ENCODE data around the gene COL4A3.
A peak's percentile ranks its signal among the peaks of the same experiment; 100 is the strongest.

COL4A3 gene

DNA sequence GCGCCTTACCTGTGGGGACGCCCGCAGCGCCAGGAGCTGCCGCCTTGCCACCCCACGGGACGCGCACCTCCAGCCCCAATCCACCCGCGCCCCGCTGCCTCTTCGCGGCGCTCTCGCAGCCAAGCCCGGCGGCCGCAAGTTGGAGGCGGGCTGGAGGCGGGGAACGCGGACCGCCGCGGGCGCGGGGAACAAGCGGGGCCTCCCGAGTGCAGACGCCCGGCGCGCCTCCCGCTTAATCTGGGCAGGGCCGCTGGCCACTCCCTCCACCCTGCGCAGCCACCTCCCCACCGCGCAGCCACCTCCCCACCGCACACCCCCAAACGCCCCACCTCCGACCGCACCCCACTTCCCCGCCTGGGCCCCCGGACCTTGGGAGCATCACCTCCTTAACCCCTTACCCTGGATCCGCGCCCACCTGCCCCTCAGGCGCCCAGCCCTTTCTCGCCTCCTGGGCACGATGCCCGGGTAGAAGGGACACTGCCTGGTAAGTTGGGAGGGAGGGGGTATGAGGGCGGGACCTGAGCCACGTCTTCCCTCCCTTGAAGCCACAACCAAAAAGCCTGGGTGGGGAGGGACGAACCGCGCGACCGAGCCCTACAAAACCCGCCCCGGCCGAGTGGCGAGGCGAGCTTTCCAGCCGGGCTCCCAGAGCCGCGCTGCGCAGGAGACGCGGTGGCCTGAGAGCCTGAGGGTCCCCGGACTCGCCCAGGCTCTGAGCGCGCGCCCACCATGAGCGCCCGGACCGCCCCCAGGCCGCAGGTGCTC, at the start of gene COL4A3, which contains the start of gene COL4A4:
Gene COL4A3 (plus strand): TSS at position 627 of the 765 bp plus-strand sequence. CDS start 103 bp downstream, at position 730.
Gene COL4A4 (minus strand): TSS at position 208 of the 765 bp plus-strand sequence. CDS start 16,722 bp downstream, outside the sequence.
- DNase-seq (ENCODE audit: low read depth in 2 of 2), result peak in 1 of 2 donors; percentile 26
- TF ChIP-seq, protein P1, sequence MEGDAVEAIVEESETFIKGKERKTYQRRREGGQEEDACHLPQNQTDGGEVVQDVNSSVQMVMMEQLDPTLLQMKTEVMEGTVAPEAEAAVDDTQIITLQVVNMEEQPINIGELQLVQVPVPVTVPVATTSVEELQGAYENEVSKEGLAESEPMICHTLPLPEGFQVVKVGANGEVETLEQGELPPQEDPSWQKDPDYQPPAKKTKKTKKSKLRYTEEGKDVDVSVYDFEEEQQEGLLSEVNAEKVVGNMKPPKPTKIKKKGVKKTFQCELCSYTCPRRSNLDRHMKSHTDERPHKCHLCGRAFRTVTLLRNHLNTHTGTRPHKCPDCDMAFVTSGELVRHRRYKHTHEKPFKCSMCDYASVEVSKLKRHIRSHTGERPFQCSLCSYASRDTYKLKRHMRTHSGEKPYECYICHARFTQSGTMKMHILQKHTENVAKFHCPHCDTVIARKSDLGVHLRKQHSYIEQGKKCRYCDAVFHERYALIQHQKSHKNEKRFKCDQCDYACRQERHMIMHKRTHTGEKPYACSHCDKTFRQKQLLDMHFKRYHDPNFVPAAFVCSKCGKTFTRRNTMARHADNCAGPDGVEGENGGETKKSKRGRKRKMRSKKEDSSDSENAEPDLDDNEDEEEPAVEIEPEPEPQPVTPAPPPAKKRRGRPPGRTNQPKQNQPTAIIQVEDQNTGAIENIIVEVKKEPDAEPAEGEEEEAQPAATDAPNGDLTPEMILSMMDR (IDR thresholded peaks at IDR 0.05; ENCODE audit: low read depth, low read length), result no peak
- peak within 1 kb of the TSS; percentile 55 to 63 for H3K4me3 ChIP-seq (replicated peaks in 1 of 2; ENCODE audit: low read depth in 2 of 2, low read length in 2 of 2)

- TF ChIP-seq, protein P1 (IDR thresholded peaks at IDR 0.05; ENCODE audit: low read depth, low read length), result no peak
Measured at GRCh38 chr2:227115761-227116160, 48.7 kb upstream of the COL4A3 start.

GRCh38 chr2:227117027-227117426, 47.4 kb upstream of the COL4A3 start:
- H3K4me3 ChIP-seq (replicated peaks in 1 of 2; ENCODE audit: low read depth in 2 of 2, low read length in 2 of 2), result no peak overlapping the region
- no peak for DNase-seq (ENCODE audit: low read depth in 2 of 2)
- TF ChIP-seq, protein P1 (IDR thresholded peaks at IDR 0.05; ENCODE audit: low read depth, low read length), result no peak

More at GRCh38 chr2:227115761-227116160, 48.7 kb upstream of the COL4A3 start:
- H3K4me3 ChIP-seq (replicated peaks in 1 of 2; ENCODE audit: low read depth in 2 of 2, low read length in 2 of 2), result no peak overlapping the region
- no peak for DNase-seq (ENCODE audit: low read depth in 2 of 2)

GRCh38 chr2:227117852-227118251, 46.6 kb upstream of the COL4A3 start:
- TF ChIP-seq, protein P1 (IDR thresholded peaks at IDR 0.05; ENCODE audit: low read depth, low read length), result no peak
- DNase-seq (ENCODE audit: low read depth in 2 of 2), result no peak
- no peak overlapping the region for H3K4me3 ChIP-seq (replicated peaks in 1 of 2; ENCODE audit: low read depth in 2 of 2, low read length in 2 of 2)

DNA sequence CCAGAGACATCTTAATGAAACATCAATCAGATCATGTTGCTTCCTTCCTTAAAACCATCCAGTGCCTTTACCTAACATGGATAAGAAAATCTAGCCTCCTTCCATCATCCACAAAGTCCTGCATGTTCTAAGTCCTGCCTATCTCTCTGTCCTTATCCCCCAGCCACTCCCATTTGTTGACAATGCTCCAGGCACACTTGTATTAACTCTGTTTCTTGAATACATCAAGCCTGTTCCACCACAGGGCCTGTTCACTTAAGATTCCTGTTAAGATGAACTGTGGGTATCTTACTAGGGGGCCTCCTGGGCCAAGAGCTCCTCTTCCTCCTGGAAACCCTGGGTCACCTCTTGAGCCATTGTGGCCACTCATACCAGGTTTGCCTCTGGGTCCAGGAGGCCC, 46.1 kb upstream of the COL4A3 start:
- DNase-seq (ENCODE audit: low read depth in 2 of 2), result no peak
- no peak overlapping the region for H3K4me3 ChIP-seq (replicated peaks in 1 of 2; ENCODE audit: low read depth in 2 of 2, low read length in 2 of 2)
- TF ChIP-seq, protein P1 (IDR thresholded peaks at IDR 0.05; ENCODE audit: low read depth, low read length), result no peak

GRCh38 chr2:227123697-227124096, 40.7 kb upstream of the COL4A3 start:
- no peak for DNase-seq (ENCODE audit: low read depth in 2 of 2)
- no peak overlapping the region for H3K4me3 ChIP-seq (replicated peaks in 1 of 2; ENCODE audit: low read depth in 2 of 2, low read length in 2 of 2)
- TF ChIP-seq, protein P1 (IDR thresholded peaks at IDR 0.05; ENCODE audit: low read depth, low read length), result no peak
